Hematopoietic multipotent progenitor cell (in vitro differentiated cells): ENCODE measurements around the gene GPM6B. TPM values are rescaled to one million over a fixed set of nuclear protein-coding genes. Genes with fewer than 3 reads are reported as not detected.
A peak's percentile ranks its signal among the peaks of the same experiment; 100 is the strongest.

Source experiments
- DNase-seq, 3 donors: peaks; one replicate each; pipeline ENCODE4 v3.0.0-alpha.2; 2011 to 2015; ENCODE audit warnings: low read depth in 2 of 3, low spot score in 2 of 3
- total RNA-seq: library from RNA; depleted of rRNA; stranded (reverse); fragments of >200 nt; gene quantifications from one replicate; pipeline ENCODE4 v1.2.3, GENCODE V29; 2012

Gene GPM6B
- total RNA-seq, 1 donor: 0.81 TPM

GRCh38 chrX:13825178-13825762 is 8.4 kb upstream of the GPM6B start:
- no peak for DNase-seq

- no peak for DNase-seq
Observed at GRCh38 chrX:13824746-13825145, 7.9 kb upstream of the GPM6B start.

- DNase-seq: no peak
Observed at GRCh38 chrX:13821738-13822137, 4.8 kb upstream of the GPM6B start.

GRCh38 chrX:13816176-13816575 is 717 bp downstream of the GPM6B start:
- no peak for DNase-seq

- DNase-seq: no peak
Observed at GRCh38 chrX:13815664-13816063, 1.2 kb downstream of the GPM6B start.

GRCh38 chrX:13808865-13809264 is 8.0 kb downstream of the GPM6B start:
- no peak for DNase-seq

DNA sequence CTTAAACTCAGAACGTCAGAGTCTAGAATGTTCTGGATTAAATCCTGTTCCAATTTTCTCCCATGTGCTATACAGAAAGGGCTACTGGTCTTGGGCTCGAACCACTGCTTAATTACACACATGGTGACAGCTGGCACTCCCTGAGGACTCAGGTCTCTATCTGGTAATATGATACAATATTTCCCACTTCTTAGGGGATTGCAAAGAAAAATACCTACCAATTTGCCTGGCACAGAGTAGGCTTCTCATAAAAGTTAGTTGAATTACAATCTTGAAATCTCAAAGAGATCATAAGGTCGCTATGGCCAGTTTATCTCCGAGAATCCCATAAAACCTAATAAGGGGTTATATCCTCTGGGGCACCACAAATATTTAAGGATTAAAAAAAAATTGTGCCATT is 8.6 kb downstream of the GPM6B start:
- DNase-seq: no peak

DNA sequence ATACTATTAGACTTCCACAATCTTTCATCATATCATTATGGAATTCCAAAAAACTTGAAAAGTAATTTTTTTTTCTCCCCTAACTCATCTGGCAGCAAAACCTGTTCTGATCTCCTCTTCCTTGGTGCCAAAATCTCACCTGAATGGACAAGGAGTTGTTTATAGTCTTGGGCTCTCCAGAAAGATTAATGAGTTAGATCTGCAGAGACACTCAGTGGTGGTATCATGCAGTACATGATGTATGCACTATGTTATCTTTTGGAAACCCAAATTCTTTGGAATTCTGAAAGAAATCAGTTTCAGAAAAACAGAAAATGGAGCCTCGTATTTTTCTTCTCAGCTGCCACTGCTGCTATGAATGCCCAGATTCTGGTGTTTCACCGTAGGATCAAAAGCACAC is 11.7 kb downstream of the GPM6B start:
- DNase-seq: no peak

GRCh38 chrX:13803116-13803515 is 13.8 kb downstream of the GPM6B start:
- no peak for DNase-seq

GRCh38 chrX:13798184-13798583 is 18.7 kb downstream of the GPM6B start:
- no peak for DNase-seq

DNA sequence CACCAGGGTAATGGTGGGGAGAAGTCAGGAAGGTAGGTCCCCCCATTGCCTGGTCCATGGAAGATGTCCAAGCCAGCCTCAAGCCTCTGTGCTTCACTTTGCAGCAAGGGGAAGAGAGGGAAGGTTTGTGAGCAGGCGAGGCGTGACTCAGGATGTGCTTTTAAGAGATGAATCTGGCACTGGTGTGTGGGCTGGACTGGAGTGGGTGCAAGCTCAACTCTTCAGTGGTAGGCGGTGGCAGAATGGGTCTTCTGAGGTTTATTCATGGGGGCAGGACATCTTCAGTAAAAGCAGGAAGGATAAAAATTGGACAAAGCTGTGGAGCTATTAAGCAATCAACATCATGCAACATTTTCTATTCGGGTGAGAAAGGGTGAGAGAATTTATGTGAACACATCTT is 19.4 kb downstream of the GPM6B start:
- no peak for DNase-seq

DNA sequence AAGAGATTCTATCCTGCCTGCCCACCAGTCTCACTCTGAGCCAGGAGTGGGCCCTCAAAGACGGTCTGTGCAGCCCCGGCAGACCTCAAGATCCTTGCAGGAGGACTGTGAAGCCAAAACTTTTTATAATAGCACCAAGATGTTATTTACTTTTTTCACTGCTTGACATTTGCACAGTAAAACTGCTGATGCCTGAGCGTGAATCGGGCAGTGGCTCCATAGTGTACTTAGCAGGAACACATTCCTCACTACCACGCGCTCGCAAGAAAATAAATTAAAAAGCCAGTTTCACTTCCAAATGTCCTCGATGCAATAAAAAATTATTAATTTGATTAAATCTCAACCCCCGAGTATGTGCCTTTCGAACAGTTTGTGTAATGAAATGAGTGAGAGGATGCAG is 22.5 kb downstream of the GPM6B start:
- no peak for DNase-seq

DNA sequence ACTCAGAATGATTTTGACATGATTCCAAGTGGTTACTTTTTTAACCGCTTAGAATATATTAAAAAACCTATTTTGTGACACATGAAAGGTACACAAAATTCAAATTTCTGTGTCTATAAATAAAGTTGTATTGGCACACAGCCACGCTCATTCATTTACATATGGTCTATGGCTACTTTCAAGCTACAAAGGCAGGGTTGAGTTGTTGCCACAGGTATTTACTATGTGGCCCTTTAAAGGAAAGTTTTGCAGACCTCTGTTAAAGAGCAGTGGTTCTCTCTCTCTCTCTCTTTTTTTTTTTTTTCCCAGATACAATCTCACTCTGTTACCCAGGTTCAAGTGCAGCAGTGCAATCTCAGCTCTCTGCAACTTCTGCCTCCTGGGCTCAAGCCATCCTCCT is 23.0 kb downstream of the GPM6B start:
- DNase-seq: no peak

GRCh38 chrX:13791559-13791958 is 25.3 kb downstream of the GPM6B start:
- no peak for DNase-seq

- no peak for DNase-seq
Observed at GRCh38 chrX:13791145-13791544, 25.7 kb downstream of the GPM6B start.

GRCh38 chrX:13790206-13791131 is 26.4 kb downstream of the GPM6B start:
- no peak for DNase-seq

DNA sequence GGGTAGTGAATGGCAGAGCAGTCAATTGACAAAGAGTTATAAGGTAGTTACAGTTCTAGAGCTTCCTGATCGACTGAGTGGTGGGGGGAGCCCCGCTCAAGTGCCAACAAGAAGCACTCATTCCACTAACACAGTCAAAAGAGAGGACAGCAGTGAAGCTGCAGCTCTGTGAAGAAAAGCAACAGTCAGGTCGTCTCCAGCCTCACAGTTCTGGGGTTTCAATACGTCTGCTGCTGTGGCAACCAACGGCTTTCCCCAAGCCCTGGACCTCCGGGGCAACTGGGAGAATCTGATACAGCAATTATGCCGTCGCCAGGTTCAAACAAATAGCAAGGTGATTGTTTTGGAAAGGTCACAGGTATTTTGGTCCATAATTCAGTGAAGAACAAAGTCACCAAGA is 30.8 kb downstream of the GPM6B start:
- no peak for DNase-seq

DNA sequence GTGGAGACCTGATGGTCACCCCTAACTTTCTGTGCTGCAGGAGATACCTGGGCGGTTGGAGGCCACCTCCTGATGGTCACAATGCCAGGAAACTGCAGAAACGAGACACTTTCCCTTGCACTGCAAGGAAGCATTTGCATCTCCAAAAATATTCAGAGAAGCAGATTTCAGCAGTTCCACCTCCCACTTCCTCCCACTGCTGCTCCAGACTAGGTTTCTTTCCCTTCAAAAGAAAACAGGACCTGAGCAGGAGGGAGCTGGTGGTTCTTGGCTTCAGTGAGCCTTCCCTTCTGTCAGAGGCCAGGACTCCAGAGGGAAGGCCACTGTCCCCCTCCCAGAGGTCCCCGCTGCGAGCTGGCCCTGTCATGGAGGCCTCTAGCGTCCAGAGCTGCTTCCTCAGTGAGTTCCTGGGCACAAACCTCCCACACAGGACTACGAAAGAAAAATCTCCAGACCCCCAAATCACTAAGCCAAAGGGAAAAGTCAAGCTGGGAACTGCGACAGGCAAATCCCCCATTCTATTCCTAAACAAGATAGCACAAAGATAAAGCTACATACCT is 35.9 kb downstream of the GPM6B start:
- DNase-seq: no peak

- DNase-seq: peak in 1 of 3 donors; percentile 15
Observed at GRCh38 chrX:13778916-13779315, 38.0 kb downstream of the GPM6B start.

DNA sequence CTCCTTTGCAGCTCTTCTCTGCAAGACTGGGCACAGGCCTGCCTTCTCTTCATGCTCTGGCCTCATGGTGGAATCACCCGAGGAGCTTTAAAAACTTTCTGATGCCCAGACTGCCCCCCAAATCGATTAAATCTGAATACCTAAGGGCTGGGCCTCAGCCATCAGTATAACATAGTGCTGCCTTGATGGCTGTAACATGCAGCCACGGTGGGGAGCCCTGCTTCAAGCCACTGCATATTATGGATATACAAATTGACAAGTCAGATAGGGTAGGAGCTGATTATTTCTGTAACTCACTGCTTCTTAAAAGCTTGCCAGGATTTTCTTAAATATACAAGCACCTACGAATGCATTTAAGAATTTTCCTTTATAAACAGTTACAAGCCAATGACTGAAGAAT is 40.5 kb downstream of the GPM6B start:
- no peak for DNase-seq

DNA sequence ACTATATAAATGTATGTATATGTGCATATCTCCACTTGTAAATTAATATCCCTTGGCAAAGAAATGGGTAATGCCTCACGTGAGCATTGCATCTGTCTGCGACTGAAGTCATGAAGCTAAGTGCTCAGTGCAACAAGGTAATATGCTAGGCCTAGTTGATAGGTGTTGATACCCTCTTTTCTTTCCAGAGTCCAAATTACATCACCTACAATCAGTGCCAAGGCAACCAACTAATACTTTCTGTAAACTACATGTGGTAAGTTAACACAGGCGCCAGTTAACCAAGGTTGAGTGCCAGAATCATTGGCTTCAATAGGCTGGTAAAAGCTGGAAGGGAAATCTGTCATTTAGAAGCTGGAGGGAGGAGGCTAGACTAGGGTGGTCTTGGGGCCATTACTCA is 41.1 kb downstream of the GPM6B start:
- DNase-seq: no peak

- no peak for DNase-seq
Observed at GRCh38 chrX:13774696-13775095, 42.2 kb downstream of the GPM6B start.
